B cell (primary cell): ENCODE data around the gene GANAB.

Experiments
- EZH2 ChIP-seq: IDR thresholded peaks from 2 replicates; pipeline ENCODE4 v1.6.1; 2012; ENCODE audit warnings: borderline replicate concordance, low read depth, mild to moderate bottlenecking, moderate library complexity, low read length; ENCODE audit not compliant: insufficient read depth, poor library complexity, severe bottlenecking
- TF ChIP-seq, protein P1 (sequence below): fragments of 200-600 bp; IDR thresholded peaks from one replicate; pipeline ENCODE4 v1.8.0; 2022; ENCODE audit warnings: antibody characterized with exemption, mild to moderate bottlenecking

GRCh38 chr11:62644220-62644619, 2.2 kb downstream of the GANAB start:
- TF ChIP-seq, protein P1, sequence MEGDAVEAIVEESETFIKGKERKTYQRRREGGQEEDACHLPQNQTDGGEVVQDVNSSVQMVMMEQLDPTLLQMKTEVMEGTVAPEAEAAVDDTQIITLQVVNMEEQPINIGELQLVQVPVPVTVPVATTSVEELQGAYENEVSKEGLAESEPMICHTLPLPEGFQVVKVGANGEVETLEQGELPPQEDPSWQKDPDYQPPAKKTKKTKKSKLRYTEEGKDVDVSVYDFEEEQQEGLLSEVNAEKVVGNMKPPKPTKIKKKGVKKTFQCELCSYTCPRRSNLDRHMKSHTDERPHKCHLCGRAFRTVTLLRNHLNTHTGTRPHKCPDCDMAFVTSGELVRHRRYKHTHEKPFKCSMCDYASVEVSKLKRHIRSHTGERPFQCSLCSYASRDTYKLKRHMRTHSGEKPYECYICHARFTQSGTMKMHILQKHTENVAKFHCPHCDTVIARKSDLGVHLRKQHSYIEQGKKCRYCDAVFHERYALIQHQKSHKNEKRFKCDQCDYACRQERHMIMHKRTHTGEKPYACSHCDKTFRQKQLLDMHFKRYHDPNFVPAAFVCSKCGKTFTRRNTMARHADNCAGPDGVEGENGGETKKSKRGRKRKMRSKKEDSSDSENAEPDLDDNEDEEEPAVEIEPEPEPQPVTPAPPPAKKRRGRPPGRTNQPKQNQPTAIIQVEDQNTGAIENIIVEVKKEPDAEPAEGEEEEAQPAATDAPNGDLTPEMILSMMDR, result no peak
- no peak for TF ChIP-seq EZH2
